Epithelial cell of esophagus (primary cell): ENCODE results near the gene CHST1.
A peak's percentile ranks its signal among the peaks of the same experiment; 100 is the strongest.

Experiments
- DNase-seq: peaks from one replicate; pipeline ENCODE4 v3.0.0; 2010; ENCODE audit warnings: low read depth
- H3K4me3 ChIP-seq: 2 replicates; pipeline ENCODE4 v1.5.1; 2011; ENCODE audit warnings: mild to moderate bottlenecking, low read length, control low read depth
- CTCF ChIP-seq: IDR thresholded peaks from 2 replicates; pipeline ENCODE4 v1.5.1; 2011; ENCODE audit warnings: low read depth, mild to moderate bottlenecking, low read length, control low read depth, inconsistent platforms; ENCODE audit not compliant: insufficient read depth; ENCODE audit errors: missing control alignments

The CHST1 gene

GRCh38 chr11:45654231-45655011, 11.0 kb downstream of the CHST1 start:
- DNase-seq: no peak
- TF ChIP-seq CTCF: no peak

GRCh38 chr11:45653277-45653676, 12.1 kb downstream of the CHST1 start:
- TF ChIP-seq CTCF: no peak
- no peak overlapping the region for H3K4me3 ChIP-seq
- DNase-seq: no peak

More at GRCh38 chr11:45654231-45655011, 11.0 kb downstream of the CHST1 start:
- H3K4me3 ChIP-seq: no peak overlapping the region

GRCh38 chr11:45652781-45653180, 12.6 kb downstream of the CHST1 start:
- TF ChIP-seq CTCF: no peak
- no peak overlapping the region for H3K4me3 ChIP-seq
- DNase-seq: peak; percentile 67

- TF ChIP-seq CTCF: no peak
- no peak overlapping the region for H3K4me3 ChIP-seq
- DNase-seq: no peak
Measured at GRCh38 chr11:45651841-45652749, 13.3 kb downstream of the CHST1 start.

GRCh38 chr11:45651156-45651555, 14.3 kb downstream of the CHST1 start:
- no peak overlapping the region for H3K4me3 ChIP-seq
- DNase-seq: no peak
- no peak for TF ChIP-seq CTCF

GRCh38 chr11:45650166-45651095, 15.0 kb downstream of the CHST1 start:
- no peak for TF ChIP-seq CTCF
- no peak overlapping the region for H3K4me3 ChIP-seq
- no peak for DNase-seq
